ENCODE measurements around the gene GRIK4. TPM values are rescaled to one million over a fixed set of nuclear protein-coding genes. Genes with fewer than 3 reads are reported as not detected.

Gene GRIK4
- polyA plus RNA-seq, 1 of the 3 experiments (the other 2 are of a cell fraction), result 0.03 TPM

- H3K27ac ChIP-seq (ENCODE audit: low read depth in 2 of 2, low read length in 1 of 2), result no peak overlapping the region
- no peaks in the 10 kb centered on the region for H4K20me1 ChIP-seq (ENCODE audit: insufficient read depth)
- WGBS (ENCODE audit: low lambda C conversion rate), result 90% methylated on average over 13 of the region's 14 CpGs
- no peaks in the 10 kb centered on the region for H3K9me2 ChIP-seq
- no peaks in the 10 kb centered on the region for H3K27me3 ChIP-seq (ENCODE audit: insufficient read depth)
- no peaks in the 10 kb centered on the region for H3K79me2 ChIP-seq (ENCODE audit: insufficient read depth)
- no peak overlapping the region for H3K4me2 ChIP-seq
- H2AFZ ChIP-seq (ENCODE audit: low read depth), result no peak overlapping the region
- DNase-seq, result no peak
- H3K9ac ChIP-seq, result no peak overlapping the region
- H3K4me1 ChIP-seq (ENCODE audit: control insufficient read depth in 1 of 2, insufficient read depth in 2 of 2, low read depth in 1 of 2, low read length in 1 of 2), result no peaks in the 10 kb centered on the region
- POLR2A ChIA-PET, result interaction anchor here (0.6 kb wide), 1 partner anchor 8 kb away, joined by 3 read pairs; no protein-coding TSS in a partner anchor
- TF ChIP-seq SIN3A (IDR thresholded peaks at IDR 0.05; ENCODE audit: borderline replicate concordance, low read depth, low read length) (no peak), POLR2AphosphoS5 (IDR thresholded peaks at IDR 0.05; ENCODE audit: low read depth, low read length) (no peak), TEAD4 (IDR thresholded peaks at IDR 0.05; ENCODE audit: borderline replicate concordance, insufficient read depth) (no peak), PBX3 (IDR thresholded peaks at IDR 0.05) (no peak), YY1 (IDR thresholded peaks at IDR 0.05; ENCODE audit: low read depth) (no peak), ELF1 (IDR thresholded peaks at IDR 0.05) (no peak), ZBTB33 (IDR thresholded peaks at IDR 0.05; ENCODE audit: borderline replicate concordance, low read depth) (no peak), SMC3 (IDR thresholded peaks at IDR 0.05; ENCODE audit: low read depth, low read length) (no peak), EZH2phosphoT487 (IDR thresholded peaks at IDR 0.05; ENCODE audit: borderline replicate concordance, low read depth) (no peak), FOXM1 (IDR thresholded peaks at IDR 0.05; ENCODE audit: low read depth) (no peak), TCF12 (IDR thresholded peaks at IDR 0.05) (no peak), FOXJ3 (CRISPR knock-in tag; IDR thresholded peaks at IDR 0.05) (no peak), FOSL2 (IDR thresholded peaks at IDR 0.05; ENCODE audit: borderline replicate concordance, low read depth) (no peak), USF2 (IDR thresholded peaks at IDR 0.05; ENCODE audit: borderline replicate concordance, low read depth, low read length) (no peak)
- H3K36me3 ChIP-seq (replicated peaks in 1 of 2; ENCODE audit: control insufficient read depth in 1 of 2, insufficient read depth in 2 of 2, low read length in 1 of 2), result no peaks in the 10 kb centered on the region
- no peak overlapping the region for H3K4me3 ChIP-seq (ENCODE audit: low read depth in 2 of 2, low read length in 1 of 2)
- CTCF ChIA-PET, result interaction anchor here (0.8 to 4.6 kb wide), 8 partner anchors 10 to 184 kb away, joined by 3 to 42 read pairs (median 6); partner anchors contain the start of gene GRIK4
- no peaks in the 10 kb centered on the region for H3K9me3 ChIP-seq
- H3F3A ChIP-seq (replicated peaks; ENCODE audit: insufficient read depth), result peaks cover 5% of the 10 kb centered on the region
Observed at GRCh38 chr11:120500414-120501071, 11.0 kb upstream of the GRIK4 start.

Measured in SK-N-SH (cell line).